ENCODE data around the gene TMCC1.
"Not testable (repeated sequence)": the region's sequence is repeated elsewhere in the genome, so short reads cannot be mapped to it uniquely, and the experiment has no call there.

The TMCC1 gene

DNA sequence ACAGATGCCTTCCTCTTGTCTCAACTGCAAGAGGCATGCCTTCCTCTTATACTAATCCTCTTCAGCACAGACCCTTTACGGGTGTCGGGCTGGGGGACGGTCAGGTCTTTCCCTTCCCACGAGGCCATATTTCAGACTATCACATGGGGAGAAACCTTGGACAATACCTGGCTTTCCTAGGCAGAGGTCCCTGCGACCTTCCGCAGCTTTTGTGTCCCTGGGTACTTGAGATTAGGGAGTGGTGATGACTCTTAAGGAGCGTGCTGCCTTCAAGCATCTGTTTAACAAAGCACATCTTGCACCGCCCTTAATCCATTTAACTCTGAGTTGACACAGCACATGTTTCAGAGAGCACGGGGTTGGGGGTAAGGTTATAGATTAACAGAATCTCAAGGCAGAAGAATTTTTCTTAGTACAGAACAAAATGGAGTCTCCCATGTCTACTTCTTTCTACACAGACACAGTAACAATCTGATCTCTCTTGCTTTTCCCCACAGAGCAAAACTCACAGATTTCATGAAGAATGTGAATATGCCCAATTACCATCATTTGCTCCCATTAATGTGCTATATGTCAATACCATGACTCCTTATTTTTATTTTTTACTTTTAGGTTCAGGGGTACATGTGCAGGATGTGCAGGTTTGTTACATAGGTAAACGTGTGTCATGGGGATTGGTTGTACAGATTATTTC is 251.8 kb downstream of the TMCC1 start:
- not testable (repeated sequence) for DNase-seq (ENCODE audit: low spot score)

DNA sequence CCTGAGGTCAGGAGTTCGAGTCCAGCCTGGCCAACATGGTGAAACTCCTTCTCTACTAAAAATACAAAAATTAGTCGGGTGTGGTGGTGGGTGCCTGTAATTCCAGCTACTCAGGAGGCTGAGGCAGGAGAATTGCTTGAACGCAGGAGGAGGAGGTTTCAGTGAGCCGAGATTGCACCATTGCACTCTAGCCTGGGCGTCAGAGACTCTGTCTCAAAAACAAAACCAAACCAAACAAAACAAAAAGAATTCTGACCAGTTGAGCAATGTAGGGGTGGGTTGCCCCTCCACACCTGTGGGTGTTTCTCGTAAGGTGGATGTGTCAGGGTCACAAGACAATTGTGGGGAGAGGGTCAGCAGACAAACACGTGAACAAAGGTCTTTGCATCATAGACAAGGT is 252.5 kb downstream of the TMCC1 start:
- not testable (repeated sequence) for DNase-seq (ENCODE audit: low spot score)

- no peak for DNase-seq (ENCODE audit: low spot score)
These were observed 255.0 kb downstream of the TMCC1 start for GRCh38 chr3:129638481-129638880.

DNA sequence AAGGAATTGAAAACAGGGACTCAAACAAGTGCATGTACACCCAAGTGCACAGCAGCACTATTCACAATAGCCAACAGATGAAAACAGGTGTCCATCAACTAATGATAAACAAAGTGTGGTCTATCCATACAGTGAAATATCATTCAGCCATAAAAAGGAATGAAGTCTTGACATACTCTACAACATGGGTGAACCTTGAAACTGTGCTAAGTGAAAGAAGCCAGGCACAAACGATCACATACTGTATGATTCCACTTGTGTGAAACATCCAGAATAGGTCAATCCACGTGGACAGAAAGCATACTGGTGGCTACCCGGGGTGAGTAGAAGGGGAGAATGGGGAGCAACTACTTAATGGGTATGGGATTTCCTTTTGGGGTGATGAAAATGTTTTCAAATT is 257.4 kb downstream of the TMCC1 start:
- DNase-seq (ENCODE audit: low spot score): no peak

GRCh38 chr3:129635656-129636055 is 257.9 kb downstream of the TMCC1 start:
- no peak for DNase-seq (ENCODE audit: low spot score)

GRCh38 chr3:129633751-129634481 is 259.6 kb downstream of the TMCC1 start:
- DNase-seq (ENCODE audit: low spot score): no peak

DNA sequence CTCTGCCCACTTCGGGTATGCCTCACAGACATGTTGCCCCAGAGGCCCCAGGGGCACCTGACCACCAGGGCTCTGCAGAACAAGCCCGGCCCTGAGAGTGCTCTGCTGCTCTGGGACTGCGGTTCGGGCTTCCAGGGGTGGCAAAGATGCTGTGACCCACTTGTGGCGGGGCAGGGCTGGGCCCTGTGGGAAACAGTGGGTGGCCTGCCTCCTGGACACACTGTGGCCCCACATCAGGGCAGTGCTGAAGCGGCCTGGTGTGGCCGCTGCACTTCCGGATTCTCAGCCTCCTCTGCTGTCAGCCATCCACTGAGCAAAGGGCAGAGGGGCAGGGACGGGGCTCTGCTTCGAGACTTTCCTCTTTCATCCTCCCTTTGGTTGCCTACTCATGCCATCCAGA is 260.5 kb downstream of the TMCC1 start:
- no peak for DNase-seq (ENCODE audit: low spot score)

DNA sequence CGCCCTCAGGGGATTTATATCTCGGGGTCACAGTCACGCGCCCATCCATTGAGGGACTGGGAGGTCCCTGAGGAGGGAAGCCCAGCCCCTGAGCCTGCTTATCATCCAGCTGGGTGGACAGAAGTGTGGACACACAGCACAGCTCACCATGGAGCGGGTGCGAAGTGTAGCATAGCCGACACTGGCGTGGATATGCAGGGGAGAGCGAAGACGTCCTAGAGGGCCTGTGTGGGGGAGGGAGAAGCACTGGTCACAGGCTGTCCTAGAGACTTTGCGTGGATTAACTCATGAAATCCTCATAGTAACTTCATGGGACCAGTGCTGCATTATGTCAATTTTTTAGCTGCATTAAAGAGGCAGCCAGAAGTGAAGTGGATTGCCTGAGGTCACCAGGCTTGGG is 261.0 kb downstream of the TMCC1 start:
- DNase-seq (ENCODE audit: low spot score): no peak

- no peak for DNase-seq (ENCODE audit: low spot score)
These were observed 261.5 kb downstream of the TMCC1 start for GRCh38 chr3:129632056-129632455.

- no peak for DNase-seq (ENCODE audit: low spot score)
These were observed 264.5 kb downstream of the TMCC1 start for GRCh38 chr3:129629011-129629410.

- no peak for DNase-seq (ENCODE audit: low spot score)
These were observed 265.4 kb downstream of the TMCC1 start for GRCh38 chr3:129628169-129628522.

DNA sequence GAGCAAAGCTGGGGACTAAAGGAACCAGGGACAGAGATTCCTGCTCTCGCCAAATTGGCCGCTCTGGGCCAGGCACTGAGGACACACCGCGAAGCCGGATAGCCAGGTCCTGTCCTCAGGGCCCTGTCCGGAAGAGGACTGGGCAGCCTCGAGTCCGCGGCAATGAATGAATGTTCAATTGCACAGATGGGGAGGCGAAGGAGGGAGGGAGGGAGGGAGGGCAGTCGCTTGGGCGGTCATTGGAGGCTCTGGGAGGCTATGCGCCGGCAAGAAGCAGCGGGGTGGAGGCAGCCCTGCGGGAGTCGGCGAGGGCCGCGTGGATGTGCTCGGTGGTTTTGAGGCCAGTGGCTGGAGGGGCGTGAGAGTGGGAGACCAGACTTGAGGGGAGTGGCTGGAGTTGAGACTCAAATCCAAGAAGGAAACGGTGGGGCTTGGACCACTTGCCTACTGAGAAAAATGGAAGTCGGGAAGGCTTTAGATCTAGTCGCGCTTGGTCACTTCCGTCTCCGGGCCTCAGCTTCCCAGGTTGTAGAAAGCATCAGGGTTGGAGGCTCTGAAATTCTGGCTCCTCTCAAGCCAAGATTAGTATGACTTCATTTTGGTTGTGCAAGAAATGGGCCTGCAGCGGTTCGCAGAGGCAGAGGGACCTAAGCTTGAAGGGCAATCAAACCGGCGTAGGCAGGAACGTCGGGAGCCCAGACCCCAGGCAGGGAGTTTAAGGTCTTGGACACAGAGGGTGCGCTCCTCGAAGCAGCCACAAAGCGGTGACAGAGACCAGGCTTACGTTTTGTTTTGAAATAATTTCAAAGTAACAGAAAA is 266.0 kb downstream of the TMCC1 start:
- DNase-seq (ENCODE audit: low spot score): peak; percentile 74

GRCh38 chr3:129626744-129627349 is 266.7 kb downstream of the TMCC1 start:
- DNase-seq (ENCODE audit: low spot score): peak; percentile 48

GRCh38 chr3:129625072-129625874 is 268.2 kb downstream of the TMCC1 start:
- DNase-seq (ENCODE audit: low spot score): no peak

DNA sequence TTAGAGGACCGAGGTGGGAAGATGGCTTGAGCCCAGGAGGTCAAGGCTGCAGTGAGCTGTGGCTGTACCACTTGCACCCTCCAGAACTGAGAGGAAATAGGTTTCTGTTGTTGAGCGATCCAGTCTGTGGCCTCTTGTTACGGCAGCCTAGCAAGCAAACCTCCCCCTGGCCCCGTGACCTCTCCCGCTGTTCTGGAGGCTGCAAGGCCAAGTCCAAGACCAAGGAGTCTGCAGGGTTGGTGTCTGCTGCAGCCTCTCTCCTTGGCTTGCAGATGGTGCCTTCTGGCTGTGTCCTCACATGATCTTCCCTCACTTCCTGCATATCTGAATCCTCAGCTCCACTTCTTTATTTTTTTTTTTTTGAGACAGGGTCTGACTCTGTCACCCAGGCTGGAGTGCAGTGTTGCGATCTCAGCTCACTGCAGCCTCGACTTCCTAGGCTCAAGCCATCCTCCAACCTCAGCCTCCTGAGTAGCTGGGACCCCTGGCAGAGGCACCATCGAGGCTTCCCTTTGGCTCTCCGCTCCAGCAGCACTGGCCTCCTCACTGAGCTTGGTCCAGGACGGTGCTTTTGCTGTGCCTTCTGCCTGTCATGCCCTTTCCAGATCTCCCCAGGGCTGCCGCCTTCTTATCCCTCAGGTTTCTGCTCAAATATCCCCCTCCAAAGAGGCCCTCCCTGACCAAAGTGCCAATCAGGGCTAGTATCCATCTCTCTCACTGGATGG is 269.0 kb downstream of the TMCC1 start:
- DNase-seq (ENCODE audit: low spot score): no peak

DNA sequence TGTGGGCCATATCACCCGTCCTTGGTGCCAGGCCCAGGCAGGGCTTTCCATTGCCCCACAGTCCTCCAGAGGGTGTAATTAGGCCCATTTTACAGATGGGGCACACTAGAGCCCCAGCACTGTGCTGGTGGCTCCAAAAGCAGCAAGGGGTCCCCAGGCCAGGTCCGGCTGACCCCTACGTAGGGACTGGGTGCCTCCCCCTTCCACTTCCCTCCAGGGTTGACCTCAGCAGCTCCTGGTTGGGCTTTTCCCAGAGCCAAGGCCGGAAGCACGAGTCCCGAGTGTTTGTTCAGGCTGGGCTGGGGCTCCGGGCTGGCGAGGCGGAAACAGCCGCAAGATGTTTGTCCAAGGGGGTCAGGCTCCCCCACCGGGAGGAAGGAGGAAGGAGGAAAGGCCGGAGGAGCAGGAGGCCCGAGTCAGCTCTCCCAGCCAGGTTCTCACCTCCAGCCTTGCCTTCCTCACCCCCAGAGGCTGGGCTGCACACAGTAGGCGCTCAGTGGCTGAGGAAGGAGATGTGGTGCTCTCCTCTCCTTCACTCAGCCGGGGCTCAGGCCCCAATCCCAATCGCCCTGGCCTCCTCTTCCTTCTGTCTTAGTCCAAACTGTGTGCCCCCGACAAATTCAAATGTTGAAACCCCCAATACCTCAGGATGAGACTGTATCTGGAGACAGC is 269.9 kb downstream of the TMCC1 start:
- DNase-seq (ENCODE audit: low spot score): no peak

GRCh38 chr3:129622933-129623332 is 270.6 kb downstream of the TMCC1 start:
- DNase-seq (ENCODE audit: low spot score): no peak

DNA sequence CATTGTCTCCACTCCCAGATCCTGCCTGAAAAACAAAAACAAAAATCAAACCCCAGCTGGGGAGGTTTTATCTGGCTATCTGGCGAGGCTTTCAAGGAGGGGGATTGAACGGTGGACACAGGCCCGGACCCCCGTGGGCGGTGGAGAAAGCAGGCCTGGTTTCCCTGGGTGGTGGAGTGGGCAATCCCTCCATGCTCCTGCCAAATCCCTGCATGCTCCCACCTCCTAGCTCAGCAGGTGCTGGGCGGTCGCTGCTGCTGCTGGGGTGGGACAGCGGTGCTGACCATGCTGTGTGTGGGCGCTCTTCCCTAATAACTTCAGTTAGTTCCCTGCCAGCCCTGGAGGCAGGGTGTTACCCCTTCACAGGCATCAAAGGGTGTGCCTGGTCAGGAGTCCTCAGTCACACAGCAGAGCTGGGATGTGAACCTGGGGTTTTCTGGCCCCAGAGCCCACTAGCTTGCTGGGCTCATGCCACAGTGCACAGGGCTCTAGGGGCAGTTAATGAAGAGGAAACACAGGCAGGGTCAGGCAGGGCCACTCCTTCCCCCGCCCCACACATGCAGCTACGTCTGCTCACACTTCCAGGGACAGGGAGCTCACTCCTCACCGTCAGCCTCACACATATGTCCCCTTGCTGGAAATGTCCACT is 271.2 kb downstream of the TMCC1 start:
- no peak for DNase-seq (ENCODE audit: low spot score)

- DNase-seq (ENCODE audit: low spot score): no peak
These were observed 271.8 kb downstream of the TMCC1 start for GRCh38 chr3:129621626-129622225.
